ENCODE results near the gene RPH3AL.

DNA sequence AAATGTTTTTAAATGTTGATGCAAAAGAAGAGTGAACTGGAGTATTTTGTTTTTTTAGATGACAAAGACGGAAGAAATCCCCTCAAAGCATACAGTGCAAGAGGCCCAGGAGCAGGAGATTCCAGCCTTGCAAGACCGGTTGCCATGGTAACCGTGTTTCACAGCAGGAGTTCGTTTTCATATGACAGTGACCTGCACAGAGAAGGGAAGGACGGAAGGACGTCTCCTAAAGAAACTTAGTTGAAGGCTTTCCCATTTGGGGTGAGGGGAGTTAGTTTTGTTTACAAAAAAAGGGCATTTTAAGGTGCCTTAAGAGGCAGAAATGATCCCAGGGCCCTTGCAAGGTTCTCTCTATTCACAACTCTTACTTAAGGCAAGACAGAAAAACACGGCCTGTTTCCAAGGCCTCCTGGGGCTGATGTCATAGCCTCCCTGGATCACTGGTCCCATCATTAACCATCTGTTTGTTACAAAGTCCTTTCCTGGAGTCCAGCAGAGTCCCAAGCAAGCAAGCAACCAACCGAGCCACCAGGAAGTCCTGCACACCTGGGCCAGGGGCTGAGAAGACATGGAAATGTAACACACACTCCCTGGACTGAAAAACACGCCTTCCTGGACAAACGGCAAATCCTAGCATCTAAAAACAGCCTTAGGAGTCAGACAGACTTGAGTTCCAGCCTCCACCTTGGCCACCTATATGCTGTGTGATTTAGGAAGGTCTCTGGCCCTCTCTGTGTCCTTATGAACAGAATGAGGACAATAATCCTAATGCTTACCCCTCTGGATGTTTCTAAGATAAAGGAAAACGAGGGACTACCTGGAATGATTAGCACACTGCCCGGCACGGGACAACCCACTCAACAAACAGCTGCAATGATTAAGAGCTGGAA, 30.3 kb upstream of the RPH3AL start:
- TF ChIP-seq POLR2AphosphoS5 (IDR thresholded peaks at IDR 0.05) = no peak
- TF ChIP-seq, protein P1, sequence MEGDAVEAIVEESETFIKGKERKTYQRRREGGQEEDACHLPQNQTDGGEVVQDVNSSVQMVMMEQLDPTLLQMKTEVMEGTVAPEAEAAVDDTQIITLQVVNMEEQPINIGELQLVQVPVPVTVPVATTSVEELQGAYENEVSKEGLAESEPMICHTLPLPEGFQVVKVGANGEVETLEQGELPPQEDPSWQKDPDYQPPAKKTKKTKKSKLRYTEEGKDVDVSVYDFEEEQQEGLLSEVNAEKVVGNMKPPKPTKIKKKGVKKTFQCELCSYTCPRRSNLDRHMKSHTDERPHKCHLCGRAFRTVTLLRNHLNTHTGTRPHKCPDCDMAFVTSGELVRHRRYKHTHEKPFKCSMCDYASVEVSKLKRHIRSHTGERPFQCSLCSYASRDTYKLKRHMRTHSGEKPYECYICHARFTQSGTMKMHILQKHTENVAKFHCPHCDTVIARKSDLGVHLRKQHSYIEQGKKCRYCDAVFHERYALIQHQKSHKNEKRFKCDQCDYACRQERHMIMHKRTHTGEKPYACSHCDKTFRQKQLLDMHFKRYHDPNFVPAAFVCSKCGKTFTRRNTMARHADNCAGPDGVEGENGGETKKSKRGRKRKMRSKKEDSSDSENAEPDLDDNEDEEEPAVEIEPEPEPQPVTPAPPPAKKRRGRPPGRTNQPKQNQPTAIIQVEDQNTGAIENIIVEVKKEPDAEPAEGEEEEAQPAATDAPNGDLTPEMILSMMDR (IDR thresholded peaks at IDR 0.05) = no peak

Data from prostate gland (tissue), 2 donors.